HEK293 (cell line): Measurements from ENCODE around the gene ACTRT2.

ENCODE experiments used
- CTCF ChIA-PET: fragments of 350-600 bp; formaldehyde crosslinking; extraction: SDS; loops from one replicate; lab custom pipeline; 2021; ENCODE audit warnings: antibody characterized with exemption; lab: Yijun Ruan, JAX
- POLR2A ChIA-PET: fragments of 300-600 bp; formaldehyde crosslinking; extraction: SDS; loops from one replicate; lab custom pipeline; 2020; ENCODE audit warnings: antibody characterized with exemption, inconsistent platforms; lab: Yijun Ruan, JAX
- H3K27ac ChIP-seq: fragments of 200-500 bp; sonication (Bioruptor generic); 2 replicates; pipeline ENCODE4 v1.5.1; 2014; ENCODE audit warnings: low read depth, low read length, control low read depth, inconsistent platforms; ENCODE audit errors: extremely low read depth
- H3K36me3 ChIP-seq, 2 experiments: fragments of 200-500 bp in 1 of 2; sonication (Bioruptor generic) in 1 of 2; 1 replicate in 1 of 2; 2 replicates in 1 of 2; pipeline ENCODE4 v1.5.1; 2014 to 2017; ENCODE audit warnings: inconsistent platforms in 2 of 2, low read length in 2 of 2; ENCODE audit not compliant: control insufficient read depth in 2 of 2, insufficient read depth in 1 of 2
- H3K4me1 ChIP-seq: fragments of 200-500 bp; sonication (Bioruptor generic); 2 replicates; pipeline ENCODE4 v1.5.1; 2014; ENCODE audit warnings: mild to moderate bottlenecking, low read length, inconsistent platforms; ENCODE audit not compliant: control insufficient read depth, insufficient read depth
- H3K4me3 ChIP-seq: 2 replicates; pipeline ENCODE4 v1.5.1; 2011; ENCODE audit warnings: low read depth, mild to moderate bottlenecking, control low read depth, low read length, moderate library complexity
- H3K9me3 ChIP-seq: fragments of 200-500 bp; sonication (Bioruptor generic); 2 replicates; pipeline ENCODE4 v1.5.1; 2014; ENCODE audit warnings: low read depth, low read length, inconsistent platforms; ENCODE audit not compliant: control insufficient read depth, insufficient read depth
- GLIS1 ChIP-seq: fragments of 450-650 bp; formaldehyde crosslinking; IDR thresholded peaks from 2 replicates; pipeline ENCODE4 v1.5.1; 2016; ENCODE audit warnings: missing biosample characterization, missing genetic modification characterization
- MYNN ChIP-seq: fragments of 450-650 bp; formaldehyde crosslinking; IDR thresholded peaks from 2 replicates; pipeline ENCODE4 v1.5.1; 2016; ENCODE audit warnings: missing biosample characterization, missing genetic modification characterization, borderline replicate concordance
- ZBTB21 ChIP-seq: fragments of 450-650 bp; formaldehyde crosslinking; IDR thresholded peaks from 2 replicates; pipeline ENCODE4 v1.5.1; 2017; ENCODE audit warnings: missing biosample characterization, missing genetic modification characterization
- ZBTB7A ChIP-seq: fragments of 450-650 bp; formaldehyde crosslinking; IDR thresholded peaks from 2 replicates; pipeline ENCODE4 v1.5.1; 2016; ENCODE audit warnings: low read depth, missing biosample characterization, missing genetic modification characterization
- ZNF155 ChIP-seq: fragments of 450-650 bp; formaldehyde crosslinking; IDR thresholded peaks from 2 replicates; pipeline ENCODE4 v1.5.1; 2016; ENCODE audit warnings: missing biosample characterization, missing genetic modification characterization
- ZNF157 ChIP-seq: fragments of 450-650 bp; formaldehyde crosslinking; IDR thresholded peaks from 2 replicates; pipeline ENCODE4 v1.5.1; 2016; ENCODE audit warnings: missing biosample characterization, missing genetic modification characterization
- ZNF169 ChIP-seq: fragments of 450-650 bp; formaldehyde crosslinking; IDR thresholded peaks from 2 replicates; pipeline ENCODE4 v1.5.1; 2016; ENCODE audit warnings: missing biosample characterization, missing genetic modification characterization
- ZNF223 ChIP-seq: fragments of 450-650 bp; formaldehyde crosslinking; IDR thresholded peaks from 2 replicates; pipeline ENCODE4 v1.5.1; 2016; ENCODE audit warnings: missing biosample characterization, missing genetic modification characterization
- ZNF239 ChIP-seq: fragments of 450-650 bp; formaldehyde crosslinking; IDR thresholded peaks from 2 replicates; pipeline ENCODE4 v1.5.1; 2016; ENCODE audit warnings: missing biosample characterization, missing genetic modification characterization
- ZNF24 ChIP-seq: fragments of 450-650 bp; formaldehyde crosslinking; IDR thresholded peaks from 2 replicates; pipeline ENCODE4 v1.5.1; 2016; ENCODE audit warnings: missing biosample characterization, missing genetic modification characterization
- ZNF274 ChIP-seq, 2 experiments: fragments of 200-500 bp in 1 of 2; fragments of 450-650 bp in 1 of 2; sonication (Bioruptor generic) in 1 of 2; formaldehyde crosslinking in 1 of 2; IDR thresholded peaks; 2 replicates each; pipeline versions ENCODE4 v1.5.1 to v1.6.1; 2014 to 2016; ENCODE audit warnings: borderline replicate concordance in 1 of 2, inconsistent platforms in 1 of 2, low read length in 1 of 2, missing biosample characterization in 1 of 2, missing genetic modification characterization in 1 of 2
- ZNF341 ChIP-seq: fragments of 450-650 bp; formaldehyde crosslinking; IDR thresholded peaks from 2 replicates; pipeline ENCODE4; 2016; ENCODE audit warnings: low read depth, missing biosample characterization, missing genetic modification characterization
- ZNF433 ChIP-seq: fragments of 450-650 bp; formaldehyde crosslinking; IDR thresholded peaks from 2 replicates; pipeline ENCODE4 v1.5.1; 2016; ENCODE audit warnings: missing biosample characterization, missing genetic modification characterization, low read depth
- ZNF473 ChIP-seq: fragments of 450-650 bp; formaldehyde crosslinking; IDR thresholded peaks from 2 replicates; pipeline ENCODE4 v1.5.1; 2017; ENCODE audit warnings: missing biosample characterization, missing genetic modification characterization
- ZNF561 ChIP-seq: fragments of 450-650 bp; IDR thresholded peaks from 2 replicates; pipeline ENCODE4 v1.5.1; 2018; ENCODE audit warnings: missing biosample characterization, missing genetic modification characterization, borderline replicate concordance
- ZNF621 ChIP-seq: fragments of 450-650 bp; formaldehyde crosslinking; IDR thresholded peaks from 2 replicates; pipeline ENCODE4 v1.5.1; 2017; ENCODE audit warnings: missing biosample characterization, missing genetic modification characterization
- ZNF629 ChIP-seq: fragments of 450-650 bp; formaldehyde crosslinking; IDR thresholded peaks from 2 replicates; pipeline ENCODE4 v1.5.1; 2017; ENCODE audit warnings: missing biosample characterization, missing genetic modification characterization
- ZNF664 ChIP-seq: fragments of 450-650 bp; formaldehyde crosslinking; IDR thresholded peaks from 2 replicates; pipeline ENCODE4 v1.5.1; 2016; ENCODE audit warnings: missing biosample characterization, missing genetic modification characterization
- ZNF747 ChIP-seq: fragments of 450-650 bp; formaldehyde crosslinking; IDR thresholded peaks from 2 replicates; pipeline ENCODE4 v1.5.1; 2016; ENCODE audit warnings: missing biosample characterization, missing genetic modification characterization
- ZNF837 ChIP-seq: fragments of 450-650 bp; formaldehyde crosslinking; IDR thresholded peaks from 2 replicates; pipeline ENCODE4 v1.5.1; 2016; ENCODE audit warnings: missing biosample characterization, missing genetic modification characterization
- TF ChIP-seq, protein P1 (sequence below): fragments of 450-650 bp; formaldehyde crosslinking; IDR thresholded peaks from 2 replicates; pipeline ENCODE4 v1.5.1; 2016; ENCODE audit warnings: missing biosample characterization, missing genetic modification characterization, low read depth
- TF ChIP-seq, protein P2 (sequence below): fragments of 450-650 bp; formaldehyde crosslinking; IDR thresholded peaks from 2 replicates; pipeline ENCODE4 v1.5.1; 2016; ENCODE audit warnings: missing biosample characterization, missing genetic modification characterization
- TF ChIP-seq, protein P3 (sequence below): fragments of 450-650 bp; formaldehyde crosslinking; IDR thresholded peaks from 2 replicates; pipeline ENCODE4 v1.5.1; 2017; ENCODE audit warnings: missing biosample characterization, missing genetic modification characterization
- TF ChIP-seq, protein P4 (sequence below): fragments of 450-650 bp; formaldehyde crosslinking; IDR thresholded peaks from 2 replicates; pipeline ENCODE4 v1.5.1; 2016; ENCODE audit warnings: missing biosample characterization, missing genetic modification characterization

The ACTRT2 gene

DNA sequence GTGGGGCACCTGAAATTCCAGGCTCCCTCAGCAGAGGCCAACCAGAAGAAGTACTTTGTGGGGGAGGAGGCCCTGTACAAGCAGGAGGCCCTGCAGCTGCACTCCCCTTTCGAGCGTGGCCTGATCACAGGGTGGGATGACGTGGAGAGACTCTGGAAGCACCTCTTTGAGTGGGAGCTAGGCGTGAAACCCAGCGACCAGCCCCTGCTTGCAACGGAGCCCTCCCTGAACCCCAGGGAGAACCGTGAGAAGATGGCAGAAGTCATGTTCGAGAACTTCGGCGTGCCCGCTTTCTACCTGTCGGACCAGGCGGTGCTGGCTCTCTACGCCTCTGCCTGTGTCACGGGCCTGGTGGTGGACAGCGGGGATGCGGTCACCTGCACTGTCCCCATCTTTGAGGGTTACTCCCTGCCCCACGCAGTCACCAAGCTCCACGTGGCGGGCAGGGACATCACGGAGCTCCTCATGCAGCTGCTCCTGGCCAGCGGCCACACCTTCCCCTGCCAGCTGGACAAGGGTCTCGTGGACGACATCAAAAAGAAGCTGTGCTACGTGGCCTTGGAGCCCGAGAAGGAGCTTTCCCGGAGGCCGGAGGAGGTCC lies 634 bp downstream of the ACTRT2 start (continued):
- TF ChIP-seq, protein P1, sequence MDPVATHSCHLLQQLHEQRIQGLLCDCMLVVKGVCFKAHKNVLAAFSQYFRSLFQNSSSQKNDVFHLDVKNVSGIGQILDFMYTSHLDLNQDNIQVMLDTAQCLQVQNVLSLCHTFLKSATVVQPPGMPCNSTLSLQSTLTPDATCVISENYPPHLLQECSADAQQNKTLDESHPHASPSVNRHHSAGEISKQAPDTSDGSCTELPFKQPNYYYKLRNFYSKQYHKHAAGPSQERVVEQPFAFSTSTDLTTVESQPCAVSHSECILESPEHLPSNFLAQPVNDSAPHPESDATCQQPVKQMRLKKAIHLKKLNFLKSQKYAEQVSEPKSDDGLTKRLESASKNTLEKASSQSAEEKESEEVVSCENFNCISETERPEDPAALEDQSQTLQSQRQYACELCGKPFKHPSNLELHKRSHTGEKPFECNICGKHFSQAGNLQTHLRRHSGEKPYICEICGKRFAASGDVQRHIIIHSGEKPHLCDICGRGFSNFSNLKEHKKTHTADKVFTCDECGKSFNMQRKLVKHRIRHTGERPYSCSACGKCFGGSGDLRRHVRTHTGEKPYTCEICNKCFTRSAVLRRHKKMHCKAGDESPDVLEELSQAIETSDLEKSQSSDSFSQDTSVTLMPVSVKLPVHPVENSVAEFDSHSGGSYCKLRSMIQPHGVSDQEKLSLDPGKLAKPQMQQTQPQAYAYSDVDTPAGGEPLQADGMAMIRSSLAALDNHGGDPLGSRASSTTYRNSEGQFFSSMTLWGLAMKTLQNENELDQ (tag by site-specific recombination), result no peak
- no peak for TF ChIP-seq ZNF157 (tag by site-specific recombination)
- no peak for TF ChIP-seq MYNN (tag by site-specific recombination)
- no peak for TF ChIP-seq ZNF433

DNA sequence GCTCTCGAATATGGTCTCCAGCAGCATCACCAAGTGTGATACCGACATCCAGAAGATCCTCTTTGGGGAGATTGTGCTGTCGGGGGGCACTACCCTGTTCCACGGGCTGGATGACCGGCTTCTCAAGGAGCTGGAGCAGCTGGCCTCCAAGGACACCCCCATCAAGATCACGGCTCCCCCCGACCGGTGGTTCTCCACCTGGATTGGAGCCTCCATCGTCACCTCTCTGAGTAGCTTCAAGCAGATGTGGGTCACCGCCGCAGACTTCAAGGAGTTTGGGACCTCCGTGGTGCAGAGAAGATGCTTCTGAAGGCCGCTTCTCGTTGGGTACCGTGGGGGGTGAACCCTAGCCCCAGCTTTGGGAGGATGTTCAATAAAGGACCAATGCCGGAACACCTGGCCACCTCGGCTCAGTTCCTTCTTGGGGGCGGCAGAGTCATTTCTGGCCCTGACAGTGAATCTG lies 1.3 kb downstream of the ACTRT2 start:
- TF ChIP-seq ZNF629 (tag by site-specific recombination) (no peak), GLIS1 (no peak), ZNF621 (tag by site-specific recombination) (no peak), ZNF223 (tag by site-specific recombination) (no peak), ZNF664 (tag by site-specific recombination) (no peak), ZNF747 (tag by site-specific recombination) (no peak), ZNF341 (tag by site-specific recombination) (no peak), ZBTB21 (tag by site-specific recombination) (no peak), ZNF473 (tag by site-specific recombination) (no peak), ZNF24 (tag by site-specific recombination) (no peak), ZNF169 (no peak), ZNF274 (IDR thresholded peaks at IDR 0.05; ENCODE audit: low read length) (no peak), ZNF274 (tag by site-specific recombination; IDR thresholded peaks at IDR 0.05; ENCODE audit: borderline replicate concordance) (no peak), ZNF155 (no peak), ZBTB7A (tag by site-specific recombination) (no peak), ZNF239 (no peak), ZNF561 (tag by site-specific recombination) (no peak), ZNF837 (tag by site-specific recombination) (no peak)
- TF ChIP-seq, protein P2, sequence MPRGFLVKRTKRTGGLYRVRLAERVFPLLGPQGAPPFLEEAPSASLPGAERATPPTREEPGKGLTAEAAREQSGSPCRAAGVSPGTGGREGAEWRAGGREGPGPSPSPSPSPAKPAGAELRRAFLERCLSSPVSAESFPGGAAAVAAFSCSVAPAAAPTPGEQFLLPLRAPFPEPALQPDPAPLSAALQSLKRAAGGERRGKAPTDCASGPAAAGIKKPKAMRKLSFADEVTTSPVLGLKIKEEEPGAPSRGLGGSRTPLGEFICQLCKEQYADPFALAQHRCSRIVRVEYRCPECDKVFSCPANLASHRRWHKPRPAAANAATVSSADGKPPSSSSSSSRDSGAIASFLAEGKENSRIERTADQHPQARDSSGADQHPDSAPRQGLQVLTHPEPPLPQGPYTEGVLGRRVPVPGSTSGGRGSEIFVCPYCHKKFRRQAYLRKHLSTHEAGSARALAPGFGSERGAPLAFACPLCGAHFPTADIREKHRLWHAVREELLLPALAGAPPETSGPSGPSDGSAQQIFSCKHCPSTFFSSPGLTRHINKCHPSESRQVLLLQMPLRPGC (tag by site-specific recombination), result no peak
- TF ChIP-seq, protein P3, sequence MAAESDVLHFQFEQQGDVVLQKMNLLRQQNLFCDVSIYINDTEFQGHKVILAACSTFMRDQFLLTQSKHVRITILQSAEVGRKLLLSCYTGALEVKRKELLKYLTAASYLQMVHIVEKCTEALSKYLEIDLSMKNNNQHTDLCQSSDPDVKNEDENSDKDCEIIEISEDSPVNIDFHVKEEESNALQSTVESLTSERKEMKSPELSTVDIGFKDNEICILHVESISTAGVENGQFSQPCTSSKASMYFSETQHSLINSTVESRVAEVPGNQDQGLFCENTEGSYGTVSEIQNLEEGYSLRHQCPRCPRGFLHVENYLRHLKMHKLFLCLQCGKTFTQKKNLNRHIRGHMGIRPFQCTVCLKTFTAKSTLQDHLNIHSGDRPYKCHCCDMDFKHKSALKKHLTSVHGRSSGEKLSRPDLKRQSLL (tag by site-specific recombination), result no peak
- TF ChIP-seq, protein P4, sequence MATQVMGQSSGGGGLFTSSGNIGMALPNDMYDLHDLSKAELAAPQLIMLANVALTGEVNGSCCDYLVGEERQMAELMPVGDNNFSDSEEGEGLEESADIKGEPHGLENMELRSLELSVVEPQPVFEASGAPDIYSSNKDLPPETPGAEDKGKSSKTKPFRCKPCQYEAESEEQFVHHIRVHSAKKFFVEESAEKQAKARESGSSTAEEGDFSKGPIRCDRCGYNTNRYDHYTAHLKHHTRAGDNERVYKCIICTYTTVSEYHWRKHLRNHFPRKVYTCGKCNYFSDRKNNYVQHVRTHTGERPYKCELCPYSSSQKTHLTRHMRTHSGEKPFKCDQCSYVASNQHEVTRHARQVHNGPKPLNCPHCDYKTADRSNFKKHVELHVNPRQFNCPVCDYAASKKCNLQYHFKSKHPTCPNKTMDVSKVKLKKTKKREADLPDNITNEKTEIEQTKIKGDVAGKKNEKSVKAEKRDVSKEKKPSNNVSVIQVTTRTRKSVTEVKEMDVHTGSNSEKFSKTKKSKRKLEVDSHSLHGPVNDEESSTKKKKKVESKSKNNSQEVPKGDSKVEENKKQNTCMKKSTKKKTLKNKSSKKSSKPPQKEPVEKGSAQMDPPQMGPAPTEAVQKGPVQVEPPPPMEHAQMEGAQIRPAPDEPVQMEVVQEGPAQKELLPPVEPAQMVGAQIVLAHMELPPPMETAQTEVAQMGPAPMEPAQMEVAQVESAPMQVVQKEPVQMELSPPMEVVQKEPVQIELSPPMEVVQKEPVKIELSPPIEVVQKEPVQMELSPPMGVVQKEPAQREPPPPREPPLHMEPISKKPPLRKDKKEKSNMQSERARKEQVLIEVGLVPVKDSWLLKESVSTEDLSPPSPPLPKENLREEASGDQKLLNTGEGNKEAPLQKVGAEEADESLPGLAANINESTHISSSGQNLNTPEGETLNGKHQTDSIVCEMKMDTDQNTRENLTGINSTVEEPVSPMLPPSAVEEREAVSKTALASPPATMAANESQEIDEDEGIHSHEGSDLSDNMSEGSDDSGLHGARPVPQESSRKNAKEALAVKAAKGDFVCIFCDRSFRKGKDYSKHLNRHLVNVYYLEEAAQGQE (tag by site-specific recombination), result no peak
- TF ChIP-seq, all 188 proteins: peak for 0
- no peaks in the 10 kb centered on the region for H3K9me3 ChIP-seq
- H3K36me3 ChIP-seq, result no peaks in the 10 kb centered on the region
- POLR2A ChIA-PET, result no interaction called here
- no peak overlapping the region for H3K27ac ChIP-seq
- no peak overlapping the region for H3K4me3 ChIP-seq
- CTCF ChIA-PET, result interaction anchor here (1.1 to 1.4 kb wide), 2 partner anchors 8 to 10 kb away, joined by 3 to 5 read pairs; no protein-coding TSS in a partner anchor
- no peaks in the 10 kb centered on the region for H3K4me1 ChIP-seq
